Activated T-helper 1 cell treated with anti-CD3 and anti-CD28 coated beads, Interleukin-2, amount 50 U/mL, for 16 hours (primary cell): ENCODE results near the gene NAALADL2.

Experiments
- DNase-seq, 2 donors: peaks; one replicate each; pipeline ENCODE4 v3.0.0-alpha.2; 2020; ENCODE audit warnings: low read depth in 1 of 2, low spot score in 1 of 2

Gene NAALADL2

GRCh38 chr3:175297216-175297615 is 438.1 kb downstream of the NAALADL2 start:
- DNase-seq = no peak

- DNase-seq = no peak
Measured at GRCh38 chr3:175301741-175302140, 442.6 kb downstream of the NAALADL2 start.

DNA sequence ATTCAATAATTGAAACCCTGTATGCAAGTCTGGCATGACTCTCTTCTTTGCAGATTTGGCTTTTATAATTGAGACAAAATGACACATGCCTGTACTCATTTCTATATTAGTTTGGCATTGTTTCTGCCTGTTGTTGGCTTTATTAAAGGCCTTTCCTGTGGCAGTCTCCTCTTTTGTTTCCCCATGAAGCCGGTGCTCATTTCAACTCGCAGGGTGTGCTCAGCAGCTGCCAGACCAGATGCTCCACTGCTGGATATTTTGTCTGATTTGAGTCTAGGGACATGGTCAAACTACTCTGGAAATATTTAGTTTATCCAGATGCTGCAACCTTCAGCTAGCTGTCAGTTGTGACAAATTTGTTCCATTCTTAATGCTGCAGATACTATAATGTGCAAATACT is 445.3 kb downstream of the NAALADL2 start:
- no peak for DNase-seq

- DNase-seq = no peak
Measured at GRCh38 chr3:175307642-175308041, 448.5 kb downstream of the NAALADL2 start.

GRCh38 chr3:175308097-175308496 is 449.0 kb downstream of the NAALADL2 start:
- no peak for DNase-seq

GRCh38 chr3:175310046-175310445 is 450.9 kb downstream of the NAALADL2 start:
- DNase-seq = no peak

- DNase-seq = no peak
Measured at GRCh38 chr3:175311404-175311803, 452.3 kb downstream of the NAALADL2 start.

DNA sequence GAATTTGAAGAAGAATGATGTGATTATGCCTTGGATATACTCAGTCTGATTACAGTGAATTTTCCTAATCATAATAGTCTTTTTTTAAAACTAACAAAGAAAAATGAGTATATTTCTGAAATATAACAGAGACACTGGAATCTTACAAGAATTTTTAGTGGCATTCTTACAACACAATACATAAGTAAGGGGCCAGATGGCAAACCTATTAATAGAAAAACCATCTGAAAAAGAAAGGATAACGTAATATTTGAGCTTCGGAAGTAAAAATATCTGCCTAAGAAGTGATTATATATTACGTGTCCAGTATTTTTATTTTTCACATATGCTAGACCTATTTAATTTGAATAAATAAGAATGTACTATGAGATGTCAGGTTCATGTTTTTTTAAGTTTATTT is 452.8 kb downstream of the NAALADL2 start:
- no peak for DNase-seq

DNA sequence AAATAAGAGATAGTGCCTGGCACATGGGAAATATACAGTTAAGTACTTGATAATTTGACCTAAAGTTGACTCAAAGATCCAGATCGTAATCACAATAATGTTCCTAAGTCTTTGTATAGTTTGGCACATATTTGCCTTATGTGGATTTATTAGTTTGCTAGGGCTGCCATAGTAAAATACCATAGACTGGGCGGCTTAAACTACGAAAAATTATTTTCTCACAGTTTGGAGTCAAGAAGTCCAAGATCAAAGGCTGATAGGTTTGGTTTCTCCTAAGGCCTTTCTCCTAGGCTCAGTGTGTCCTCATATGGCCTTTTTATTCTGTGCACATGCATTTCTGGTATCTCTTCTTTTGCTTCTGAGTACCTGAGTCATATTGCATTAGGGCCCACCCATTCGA is 453.7 kb downstream of the NAALADL2 start:
- no peak for DNase-seq

DNA sequence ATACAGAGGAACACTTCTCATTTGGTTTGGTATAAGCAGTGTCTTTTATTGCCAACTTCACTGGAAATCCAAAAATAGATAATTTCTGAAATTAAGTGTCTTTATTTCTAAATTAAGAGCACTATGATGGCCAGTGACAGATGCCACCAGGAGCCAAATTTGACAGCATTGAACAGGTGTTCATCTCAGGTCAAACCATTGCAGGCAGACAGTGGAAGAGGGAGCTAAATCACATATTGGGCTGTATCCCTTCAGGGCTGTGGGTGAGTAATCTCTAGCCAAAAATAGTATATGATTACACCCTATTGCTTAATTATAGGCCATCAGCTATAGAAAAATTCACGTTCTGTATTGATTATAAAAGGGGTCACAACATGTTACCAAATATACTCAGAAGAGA is 457.7 kb downstream of the NAALADL2 start:
- DNase-seq = no peak

DNA sequence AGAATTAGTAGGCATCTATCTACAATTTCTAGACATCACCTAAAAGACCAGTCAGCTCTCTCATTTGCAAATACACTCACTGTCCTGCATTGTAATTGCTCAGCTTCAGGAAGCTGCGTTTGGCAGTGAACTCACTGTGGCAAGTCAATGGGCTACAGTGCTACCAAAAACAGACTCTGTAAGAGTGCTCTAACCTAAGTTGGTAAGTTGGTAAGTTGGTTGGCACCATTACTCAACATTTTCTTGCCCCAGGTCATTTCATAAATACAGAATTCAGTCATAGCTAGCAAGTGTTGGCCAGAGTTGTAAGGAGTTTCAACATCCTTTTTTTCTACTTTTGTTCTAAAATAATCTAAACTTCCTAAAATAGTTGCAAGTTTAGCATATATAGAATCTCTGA is 466.3 kb downstream of the NAALADL2 start:
- DNase-seq = no peak

GRCh38 chr3:175326041-175326440 is 466.9 kb downstream of the NAALADL2 start:
- DNase-seq = no peak

- DNase-seq = no peak
Measured at GRCh38 chr3:175329373-175329772, 470.2 kb downstream of the NAALADL2 start.

- DNase-seq = no peak
Measured at GRCh38 chr3:175335229-175335628, 476.1 kb downstream of the NAALADL2 start.

GRCh38 chr3:175336406-175337133 is 477.4 kb downstream of the NAALADL2 start:
- no peak for DNase-seq

GRCh38 chr3:175337631-175338030 is 478.5 kb downstream of the NAALADL2 start:
- no peak for DNase-seq

DNA sequence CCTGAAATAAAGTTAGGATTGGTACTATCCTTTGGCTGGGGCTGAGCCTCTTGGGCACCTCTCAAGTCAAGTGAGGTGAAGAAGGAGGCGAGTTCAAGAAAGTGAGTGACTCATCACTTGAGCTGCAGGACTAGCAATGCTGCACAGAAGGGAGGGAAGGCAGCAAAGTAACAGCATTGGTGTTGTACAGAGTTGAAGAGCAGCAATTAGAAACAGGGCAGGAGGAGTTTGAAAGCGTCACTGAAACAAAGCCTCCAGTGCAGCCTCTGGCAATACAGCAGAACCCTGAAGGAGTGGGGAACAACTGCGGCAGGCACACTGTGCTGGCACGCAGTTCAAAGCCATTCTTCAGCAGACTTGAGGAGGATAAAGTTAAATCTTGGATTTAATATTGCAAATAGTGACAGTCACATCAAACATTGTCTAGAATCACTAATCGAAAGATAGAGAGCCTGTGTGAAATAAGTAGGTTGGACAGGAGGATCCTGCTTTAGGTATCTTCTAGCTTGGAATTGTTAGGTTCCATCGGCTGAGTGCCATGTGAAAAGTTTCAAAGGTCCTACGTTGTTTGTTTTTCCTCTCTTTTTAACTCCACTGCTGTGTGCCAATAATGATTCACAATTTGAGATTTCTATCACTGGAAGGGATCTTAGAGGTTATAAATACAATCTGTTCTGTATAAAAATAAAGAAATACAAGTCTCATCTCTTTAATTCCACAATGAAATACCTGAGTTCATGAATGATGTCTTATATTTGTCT is 479.8 kb downstream of the NAALADL2 start:
- no peak for DNase-seq

DNA sequence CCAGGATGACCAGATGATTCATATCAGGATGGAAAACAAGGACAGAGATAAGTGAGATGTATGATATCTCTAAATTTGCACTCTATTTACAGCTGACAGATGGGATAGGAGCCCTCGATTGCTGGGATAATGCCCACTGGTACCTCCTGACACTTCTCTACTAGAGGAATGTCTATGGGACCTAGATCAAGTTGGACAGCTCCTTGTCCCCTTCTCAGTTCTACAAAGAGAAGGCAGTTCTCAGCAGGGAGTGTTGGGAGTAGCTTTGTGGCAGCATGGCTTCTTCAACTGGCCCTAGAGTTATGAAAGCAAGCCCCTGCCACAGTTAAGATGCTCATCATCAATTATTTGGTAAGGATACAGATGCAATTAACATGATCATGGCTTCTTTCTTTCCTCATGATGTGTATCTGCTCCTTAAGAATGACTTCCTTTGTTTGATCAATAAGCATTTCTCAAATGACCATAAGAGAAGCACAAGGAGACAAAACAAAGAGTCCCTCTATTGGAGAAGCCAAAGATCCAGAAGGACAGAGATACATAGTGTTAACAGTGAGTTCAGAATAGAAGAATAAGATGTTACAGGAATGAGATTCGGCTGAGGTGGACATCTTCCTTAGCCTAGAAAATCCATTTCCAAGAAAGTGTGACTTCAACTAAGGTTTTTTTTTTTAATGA is 481.3 kb downstream of the NAALADL2 start:
- no peak for DNase-seq

- no peak for DNase-seq
Measured at GRCh38 chr3:175342196-175342595, 483.1 kb downstream of the NAALADL2 start.

- DNase-seq = no peak
Measured at GRCh38 chr3:175343946-175344345, 484.8 kb downstream of the NAALADL2 start.

- DNase-seq = no peak
Measured at GRCh38 chr3:175346573-175347356, 487.6 kb downstream of the NAALADL2 start.
